ENCODE measurements around the gene WDR75. TPM values are rescaled to one million over a fixed set of nuclear protein-coding genes. Genes with fewer than 3 reads are reported as not detected.

The WDR75 gene
- total RNA-seq, 1 donor from 2014 or later = 49.8 TPM

GRCh38 chr2:189487283-189488007 is 46.2 kb downstream of the WDR75 start:
- H3K4me1 Mint-ChIP-seq (ENCODE audit: unreplicated experiment) = peaks cover 9% of the 10 kb centered on the region

GRCh38 chr2:189488008-189488310 is 46.7 kb downstream of the WDR75 start:
- Mint-ChIP-seq H3K36me3 (no peaks in the 10 kb centered on the region), H3K9me3 (no peaks in the 10 kb centered on the region), H3K4me3 (no peak overlapping the region), H3K27me3 (peaks cover 4% of the 10 kb centered on the region), H3K4me1 (ENCODE audit: unreplicated experiment) (peaks cover 9% of the 10 kb centered on the region), H3K27ac (no peak overlapping the region)
- DNase-seq (ENCODE audit: extremely low spot score, unreplicated experiment) = no peak
- TF ChIP-seq CTCF (conservative IDR thresholded peaks at IDR 0.05) = no peak

More at GRCh38 chr2:189487283-189488007, 46.2 kb downstream of the WDR75 start:
- Mint-ChIP-seq H3K4me3 (no peak overlapping the region), H3K9me3 (no peaks in the 10 kb centered on the region), H3K36me3 (no peaks in the 10 kb centered on the region), H3K27me3 (peaks cover 3% of the 10 kb centered on the region), H3K27ac (no peak overlapping the region)
- TF ChIP-seq CTCF (conservative IDR thresholded peaks at IDR 0.05) = no peak
- DNase-seq (ENCODE audit: extremely low spot score, unreplicated experiment) = no peak

- H3K4me3 Mint-ChIP-seq = no peak overlapping the region
- peaks cover 7% of the 10 kb centered on the region for H3K27me3 Mint-ChIP-seq
- DNase-seq (ENCODE audit: extremely low spot score, unreplicated experiment) = no peak
- H3K27ac Mint-ChIP-seq = no peak overlapping the region
- no peaks in the 10 kb centered on the region for H3K4me1 Mint-ChIP-seq (ENCODE audit: unreplicated experiment)
- H3K9me3 Mint-ChIP-seq = no peaks in the 10 kb centered on the region
- no peaks in the 10 kb centered on the region for H3K36me3 Mint-ChIP-seq
- TF ChIP-seq CTCF (conservative IDR thresholded peaks at IDR 0.05) = no peak
Measured at GRCh38 chr2:189492451-189492850, 51.2 kb downstream of the WDR75 start.

GRCh38 chr2:189498205-189498604 is 56.9 kb downstream of the WDR75 start:
- Mint-ChIP-seq H3K4me1 (ENCODE audit: unreplicated experiment) (no peaks in the 10 kb centered on the region), H3K4me3 (no peak overlapping the region), H3K9me3 (no peaks in the 10 kb centered on the region), H3K36me3 (no peaks in the 10 kb centered on the region), H3K27me3 (peaks cover 4% of the 10 kb centered on the region), H3K27ac (no peak overlapping the region)
- TF ChIP-seq CTCF (conservative IDR thresholded peaks at IDR 0.05) = no peak
- DNase-seq (ENCODE audit: extremely low spot score, unreplicated experiment) = no peak

- no peak overlapping the region for H3K4me3 Mint-ChIP-seq
- DNase-seq (ENCODE audit: extremely low spot score, unreplicated experiment) = no peak
- H3K27ac Mint-ChIP-seq = no peak overlapping the region
- peaks cover 4% of the 10 kb centered on the region for H3K27me3 Mint-ChIP-seq
- no peaks in the 10 kb centered on the region for H3K36me3 Mint-ChIP-seq
- no peaks in the 10 kb centered on the region for H3K4me1 Mint-ChIP-seq (ENCODE audit: unreplicated experiment)
- TF ChIP-seq CTCF (conservative IDR thresholded peaks at IDR 0.05) = no peak
- no peaks in the 10 kb centered on the region for H3K9me3 Mint-ChIP-seq
Measured at GRCh38 chr2:189499137-189499536, 57.9 kb downstream of the WDR75 start.

Data from type B pancreatic cell (in vitro differentiated cells).